Stimulated activated naive CD8-positive, alpha-beta T cell treated with anti-CD3 and anti-CD28 coated beads, Interleukin-15, Interleukin-2, amounts not matched to agents 100 ng/mL and 50 ng/mL, for 24 hours (primary cell): ENCODE data around the gene GARIN5A.
"Not testable (repeated sequence)": the region's sequence is repeated elsewhere in the genome, so short reads cannot be mapped to it uniquely, and the experiment has no call there.

ENCODE experiments used
- H3K27ac Mint-ChIP-seq: one replicate; pipeline ENCODE4 v1.8.0; 2021; ENCODE audit warnings: mild to moderate bottlenecking, mixed read lengths
- H3K27me3 Mint-ChIP-seq: one replicate; pipeline ENCODE4 v1.8.0; 2021; ENCODE audit warnings: mixed read lengths
- H3K36me3 Mint-ChIP-seq: one replicate; pipeline ENCODE4 v1.8.0; 2021; ENCODE audit warnings: low read depth, mixed read lengths
- H3K4me1 Mint-ChIP-seq: one replicate; pipeline ENCODE4 v1.8.0; 2021; ENCODE audit warnings: low read depth, mixed read lengths
- H3K4me3 Mint-ChIP-seq: one replicate; pipeline ENCODE4 v1.8.0; 2021; ENCODE audit warnings: mild to moderate bottlenecking, mixed read lengths
- H3K9me3 Mint-ChIP-seq: one replicate; pipeline ENCODE4 v1.8.0; 2021; ENCODE audit warnings: mixed read lengths

The GARIN5A gene

DNA sequence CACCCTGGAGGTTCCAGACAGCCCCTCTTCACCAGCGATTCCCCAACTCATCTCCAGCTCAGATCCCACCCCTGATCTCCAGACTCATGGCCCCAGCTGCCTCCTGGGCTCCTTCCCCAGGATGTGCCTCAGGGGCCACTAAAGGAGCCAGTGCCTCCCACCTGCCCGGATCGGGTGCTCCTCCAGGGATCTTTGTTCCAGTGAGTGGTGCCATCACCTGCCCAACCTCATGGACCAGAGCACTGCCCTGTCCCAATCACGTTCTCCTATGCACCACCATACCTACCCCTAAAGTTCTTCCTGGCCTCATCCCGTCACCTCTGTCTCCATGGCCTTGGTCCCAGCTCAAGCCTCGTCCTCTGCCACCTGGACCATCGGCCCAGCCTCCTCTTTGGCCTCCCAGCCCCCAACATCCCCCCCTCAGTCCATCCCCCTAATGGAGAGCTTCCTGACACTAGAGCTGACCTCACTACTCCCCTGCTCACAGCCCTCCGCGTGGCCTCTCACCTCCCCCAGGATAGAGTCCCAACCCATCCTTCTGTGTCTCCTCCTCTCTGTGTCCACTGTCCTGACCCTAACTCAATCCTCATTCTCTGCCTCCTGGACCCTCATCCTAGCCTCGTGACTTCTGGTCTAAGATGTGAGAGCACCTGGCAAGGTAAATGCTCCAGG lies 8.8 kb upstream of the GARIN5A start:
- Mint-ChIP-seq H3K9me3 (no peaks in the 10 kb centered on the region), H3K36me3 (peaks cover 27% of the 10 kb centered on the region), H3K27ac (peak overlapping the region; percentile 40), H3K4me3 (no peak overlapping the region), H3K27me3 (no peaks in the 10 kb centered on the region), H3K4me1 (peaks cover 2% of the 10 kb centered on the region)

DNA sequence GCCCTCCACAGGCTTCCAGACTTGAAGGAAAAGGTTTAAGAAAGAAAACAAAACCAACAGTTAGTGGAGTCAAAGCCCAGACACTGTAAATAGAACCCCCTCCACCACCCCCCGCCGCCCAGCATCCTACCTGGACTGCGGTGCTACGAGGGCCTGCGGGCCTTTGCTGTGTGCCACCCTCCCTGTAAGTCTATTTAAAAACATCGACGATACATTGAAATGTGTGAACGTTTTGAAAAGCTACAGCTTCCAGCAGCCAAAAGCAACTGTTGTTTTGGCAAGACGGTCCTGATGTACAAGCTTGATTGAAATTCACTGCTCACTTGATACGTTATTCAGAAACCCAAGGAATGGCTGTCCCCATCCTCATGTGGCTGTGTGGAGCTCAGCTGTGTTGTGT lies 6.3 kb upstream of the GARIN5A start:
- H3K4me3 Mint-ChIP-seq = no peak overlapping the region
- no peaks in the 10 kb centered on the region for H3K27me3 Mint-ChIP-seq
- peaks cover 37% of the 10 kb centered on the region for H3K36me3 Mint-ChIP-seq
- no peaks in the 10 kb centered on the region for H3K9me3 Mint-ChIP-seq
- H3K4me1 Mint-ChIP-seq = peaks cover 11% of the 10 kb centered on the region
- H3K27ac Mint-ChIP-seq = peak overlapping the region; percentile 76

DNA sequence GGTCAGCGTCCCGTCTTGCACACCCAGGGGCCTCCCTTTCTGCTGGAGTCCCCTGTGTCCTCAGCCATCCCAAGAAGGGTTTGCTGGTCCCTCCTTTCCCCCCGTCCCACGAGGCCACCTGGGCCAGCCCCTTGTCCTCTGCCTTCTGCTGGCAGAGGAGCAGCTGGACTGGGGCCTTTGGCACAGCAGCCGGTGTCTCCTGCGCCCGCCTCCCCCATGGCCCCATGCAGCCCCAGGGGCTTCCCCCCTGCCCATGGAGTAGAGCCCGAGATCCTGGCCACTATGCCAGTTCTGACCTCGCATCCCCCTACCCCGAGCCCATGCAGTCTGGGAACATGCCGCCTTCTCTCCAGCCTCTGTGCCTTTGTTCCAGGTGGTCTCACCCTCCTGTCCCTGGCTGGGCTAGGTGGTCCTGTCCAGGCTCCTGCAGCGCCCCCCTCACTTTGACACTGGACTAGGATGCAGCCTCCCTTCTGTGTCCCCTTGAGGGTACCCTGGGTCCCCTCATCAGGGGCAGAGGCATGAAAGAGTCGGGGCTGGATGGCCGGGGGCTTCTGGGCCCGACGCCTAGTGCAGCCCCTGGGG lies 5.7 kb upstream of the GARIN5A start:
- no peak overlapping the region for H3K4me3 Mint-ChIP-seq
- H3K9me3 Mint-ChIP-seq = no peaks in the 10 kb centered on the region
- peaks cover 16% of the 10 kb centered on the region for H3K4me1 Mint-ChIP-seq
- H3K27ac Mint-ChIP-seq = no peak overlapping the region
- H3K27me3 Mint-ChIP-seq = no peaks in the 10 kb centered on the region
- peaks cover 38% of the 10 kb centered on the region for H3K36me3 Mint-ChIP-seq

DNA sequence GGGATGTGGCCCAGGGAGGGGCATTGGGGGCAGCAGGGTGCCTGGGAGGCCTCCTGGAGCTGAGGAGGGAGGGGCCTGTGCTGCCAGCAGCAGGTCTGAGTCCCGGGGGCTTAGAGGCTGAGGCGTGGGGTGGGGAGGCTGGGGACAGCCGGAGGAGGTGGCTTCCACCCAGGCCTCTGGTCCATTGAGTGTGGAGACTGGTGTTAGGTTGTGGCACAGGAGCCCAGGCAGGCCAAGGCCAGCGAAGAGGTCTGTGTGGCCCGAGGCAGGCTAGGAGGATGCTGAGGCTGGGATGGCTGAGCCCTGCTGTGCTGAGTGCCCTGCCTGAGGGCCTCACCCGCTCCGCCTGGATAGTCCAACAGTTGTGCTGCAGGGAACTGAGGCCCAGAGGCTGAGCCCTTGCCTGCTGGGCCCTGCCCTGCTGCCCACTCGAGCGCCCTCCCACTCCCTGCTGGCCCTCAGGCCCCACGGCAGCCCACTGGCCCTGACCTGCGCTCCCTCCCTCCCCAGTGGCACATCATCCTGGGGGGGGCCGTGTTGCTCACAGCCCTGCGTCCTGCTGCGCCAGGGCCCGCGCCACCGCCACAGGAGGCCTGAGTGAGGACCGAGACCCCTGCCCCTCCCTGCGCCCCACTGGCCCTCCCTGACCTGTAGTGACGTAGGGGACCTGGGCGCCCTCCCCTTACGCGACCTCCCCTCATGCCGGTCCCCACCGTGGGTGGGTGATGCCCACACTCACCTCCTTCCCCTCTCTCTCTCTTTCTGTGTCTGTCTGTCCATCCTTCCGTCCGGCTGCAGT lies 4.9 kb upstream of the GARIN5A start:
- Mint-ChIP-seq H3K4me1 (peaks cover 19% of the 10 kb centered on the region), H3K9me3 (no peaks in the 10 kb centered on the region), H3K27me3 (no peaks in the 10 kb centered on the region), H3K36me3 (peaks cover 34% of the 10 kb centered on the region), H3K27ac (no peak overlapping the region), H3K4me3 (no peak overlapping the region)

DNA sequence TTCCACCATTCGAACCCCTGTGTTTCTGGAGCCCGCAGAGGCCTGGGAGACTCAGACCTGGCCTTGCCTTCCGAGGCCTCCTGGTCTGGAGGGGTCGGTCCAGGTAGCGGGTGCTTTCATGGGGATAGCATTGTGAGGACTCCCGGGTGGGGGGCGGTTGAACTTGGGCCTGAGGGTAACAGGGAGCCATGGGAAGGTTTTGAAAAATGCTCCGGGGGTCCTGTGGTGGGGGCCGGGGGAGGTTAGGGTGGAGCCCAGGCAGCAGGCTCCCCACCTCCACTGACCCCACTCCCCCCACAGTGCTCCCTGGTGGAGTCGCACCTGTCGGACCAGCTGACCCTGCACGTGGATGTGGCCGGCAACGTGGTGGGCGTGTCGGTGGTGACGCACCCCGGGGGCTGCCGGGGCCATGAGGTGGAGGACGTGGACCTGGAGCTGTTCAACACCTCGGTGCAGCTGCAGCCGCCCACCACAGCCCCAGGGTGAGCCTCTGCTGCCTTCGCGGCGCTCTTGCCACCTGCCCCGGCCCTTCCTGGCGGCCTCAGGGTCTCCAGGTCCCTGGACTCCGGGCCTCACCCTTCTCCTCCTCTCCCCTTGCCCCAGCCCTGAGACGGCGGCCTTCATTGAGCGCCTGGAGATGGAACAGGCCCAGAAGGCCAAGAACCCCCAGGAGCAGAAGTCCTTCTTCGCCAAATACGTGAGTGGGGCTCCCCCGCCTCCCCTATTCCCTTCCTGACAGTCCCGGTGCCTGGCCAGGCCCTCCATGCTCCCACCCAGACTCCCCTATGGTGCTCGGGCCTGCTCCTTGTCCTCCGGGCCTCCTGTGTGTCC lies 3.8 kb upstream of the GARIN5A start:
- Mint-ChIP-seq H3K27me3 (no peaks in the 10 kb centered on the region), H3K4me1 (peaks cover 20% of the 10 kb centered on the region), H3K9me3 (no peaks in the 10 kb centered on the region), H3K27ac (no peak overlapping the region), H3K4me3 (no peak overlapping the region), H3K36me3 (peaks cover 27% of the 10 kb centered on the region)

DNA sequence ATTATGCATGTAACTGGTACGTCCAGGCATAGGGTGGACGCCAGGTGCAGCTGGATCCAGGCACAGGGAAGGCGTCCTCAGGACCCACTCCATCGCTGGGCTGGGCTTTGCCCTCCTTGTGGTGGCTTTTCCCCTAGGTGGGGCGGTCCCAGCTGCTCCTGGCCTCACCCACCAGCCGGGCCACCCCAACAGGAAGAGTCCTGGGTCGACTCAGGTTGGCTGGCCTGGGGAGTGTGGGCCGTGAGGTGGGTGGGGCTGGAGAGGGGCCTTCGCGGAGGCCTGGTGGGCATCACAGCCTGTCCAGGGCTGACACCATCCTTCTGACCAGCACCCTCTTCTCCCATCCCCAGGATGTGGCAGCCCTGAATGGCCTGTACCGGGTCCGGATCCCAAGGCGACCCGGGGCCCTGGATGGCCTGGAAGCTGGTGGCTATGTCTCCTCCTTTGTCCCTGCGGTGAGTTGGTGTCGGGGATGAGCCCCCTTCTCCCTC lies 3.2 kb upstream of the GARIN5A start:
- Mint-ChIP-seq H3K27me3 (no peaks in the 10 kb centered on the region), H3K4me3 (no peak overlapping the region), H3K9me3 (no peaks in the 10 kb centered on the region), H3K4me1 (peaks cover 20% of the 10 kb centered on the region), H3K27ac (no peak overlapping the region), H3K36me3 (peaks cover 20% of the 10 kb centered on the region)

DNA sequence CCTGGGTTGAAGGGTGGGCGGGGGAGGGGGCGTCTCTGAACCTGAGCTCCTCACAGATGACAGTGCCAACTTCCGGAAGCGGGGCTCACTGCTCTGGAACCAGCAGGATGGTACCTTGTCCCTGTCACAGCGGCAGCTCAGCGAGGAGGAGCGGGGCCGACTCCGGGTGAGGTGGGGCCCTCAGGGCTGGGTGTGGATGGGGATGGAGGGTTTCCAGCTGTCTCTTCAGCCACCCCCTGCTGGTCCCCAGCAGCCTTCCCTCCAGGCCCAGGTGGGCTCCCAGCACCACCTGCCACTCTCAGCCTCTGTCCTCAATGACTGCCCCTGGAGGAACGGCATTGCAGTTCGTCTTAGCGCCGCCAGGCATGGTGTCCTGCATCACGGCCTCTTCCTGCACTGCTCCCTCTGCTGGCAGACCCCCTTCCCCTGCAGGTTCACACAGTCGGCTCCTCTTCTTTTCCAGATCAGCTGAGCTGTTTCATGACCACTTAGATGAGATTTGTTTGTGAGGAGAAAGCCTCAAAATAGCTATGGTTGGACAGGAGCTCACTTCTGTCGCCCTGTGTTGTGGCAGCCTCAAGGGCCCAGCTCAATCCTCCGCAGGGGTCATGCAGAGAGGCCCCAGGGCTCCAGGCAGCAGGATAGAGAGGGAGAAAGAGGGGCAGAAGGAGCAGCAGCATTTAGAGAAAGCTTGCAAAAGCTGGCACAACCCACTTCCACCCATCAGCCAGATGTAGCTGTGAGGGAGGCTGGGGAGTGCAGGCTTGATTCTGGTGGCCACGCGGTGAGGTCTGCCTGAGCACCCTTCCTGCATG lies 2.5 kb upstream of the GARIN5A start:
- no peak overlapping the region for H3K27ac Mint-ChIP-seq

DNA sequence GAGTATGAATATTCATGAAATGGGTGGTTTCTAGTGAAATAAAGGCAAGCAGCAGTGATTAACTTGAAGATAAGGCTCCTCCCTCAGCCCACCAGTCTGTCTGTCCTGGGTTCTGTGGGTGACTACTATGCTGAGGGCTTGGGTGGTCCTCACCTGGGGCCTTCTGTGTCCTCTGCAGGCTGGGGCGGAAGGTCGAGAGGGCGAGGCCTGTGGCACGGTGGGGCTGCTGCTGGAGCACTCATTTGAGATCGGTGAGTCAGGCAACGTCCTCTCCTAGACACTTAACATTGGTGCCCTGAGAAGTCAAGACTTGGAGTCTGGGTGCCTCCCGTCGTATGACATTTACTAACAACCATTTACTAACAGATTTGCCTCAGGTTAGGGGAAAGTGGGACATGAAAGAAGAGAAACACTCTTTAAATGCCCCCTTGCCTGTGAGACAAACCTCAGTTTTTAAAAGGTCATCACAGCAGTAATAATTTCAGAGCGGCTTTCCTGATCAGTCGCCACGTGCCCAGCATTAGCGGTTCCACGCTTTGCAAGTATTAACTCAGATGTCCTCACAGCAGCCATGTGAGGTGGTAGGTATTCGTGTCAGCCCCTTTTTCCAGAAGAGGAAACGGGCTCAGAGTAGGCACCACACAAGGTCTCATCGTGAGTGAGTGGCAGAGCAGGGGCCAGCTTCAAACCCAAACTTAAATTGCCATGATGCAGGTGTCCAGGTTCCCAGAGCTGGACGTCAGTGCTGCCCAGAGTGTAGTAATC lies 1.3 kb upstream of the GARIN5A start:
- peaks cover 12% of the 10 kb centered on the region for H3K36me3 Mint-ChIP-seq

More for the DNA sequence above, 2.5 kb upstream of the GARIN5A start:
- no peaks in the 10 kb centered on the region for H3K27me3 Mint-ChIP-seq
- no peaks in the 10 kb centered on the region for H3K9me3 Mint-ChIP-seq
- peaks cover 20% of the 10 kb centered on the region for H3K4me1 Mint-ChIP-seq
- peak overlapping the region; percentile 17 for H3K4me3 Mint-ChIP-seq
- peaks cover 17% of the 10 kb centered on the region for H3K36me3 Mint-ChIP-seq

DNA sequence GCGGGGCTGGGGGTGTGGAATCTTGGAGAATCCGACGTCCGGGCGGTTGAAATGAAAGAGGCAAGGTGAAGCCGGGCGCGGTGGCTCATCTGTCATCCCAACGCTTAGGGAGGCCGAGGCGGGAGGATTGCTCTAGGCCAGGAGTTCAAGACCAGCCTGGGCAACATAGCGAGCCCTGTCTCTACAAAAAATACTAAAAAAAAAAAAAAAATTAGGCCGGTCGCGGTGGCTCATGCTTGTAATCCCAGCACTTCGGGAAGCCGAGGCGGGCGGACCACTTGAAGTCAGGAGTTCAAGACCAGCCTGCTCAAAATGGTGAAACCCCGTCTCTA lies 225 bp upstream of the GARIN5A start:
- Mint-ChIP-seq H3K27ac (peak overlapping the region; percentile 78), H3K36me3 (peaks cover 11% of the 10 kb centered on the region), H3K27me3 (no peaks in the 10 kb centered on the region), H3K9me3 (no peaks in the 10 kb centered on the region), H3K4me1 (peaks cover 20% of the 10 kb centered on the region), H3K4me3 (peak overlapping the region; percentile 89)

More for the DNA sequence above, 1.3 kb upstream of the GARIN5A start:
- peak overlapping the region; percentile 10 for H3K27ac Mint-ChIP-seq
- no peaks in the 10 kb centered on the region for H3K27me3 Mint-ChIP-seq
- H3K4me1 Mint-ChIP-seq = peaks cover 20% of the 10 kb centered on the region
- no peaks in the 10 kb centered on the region for H3K9me3 Mint-ChIP-seq
- peak overlapping the region; percentile 89 for H3K4me3 Mint-ChIP-seq

DNA sequence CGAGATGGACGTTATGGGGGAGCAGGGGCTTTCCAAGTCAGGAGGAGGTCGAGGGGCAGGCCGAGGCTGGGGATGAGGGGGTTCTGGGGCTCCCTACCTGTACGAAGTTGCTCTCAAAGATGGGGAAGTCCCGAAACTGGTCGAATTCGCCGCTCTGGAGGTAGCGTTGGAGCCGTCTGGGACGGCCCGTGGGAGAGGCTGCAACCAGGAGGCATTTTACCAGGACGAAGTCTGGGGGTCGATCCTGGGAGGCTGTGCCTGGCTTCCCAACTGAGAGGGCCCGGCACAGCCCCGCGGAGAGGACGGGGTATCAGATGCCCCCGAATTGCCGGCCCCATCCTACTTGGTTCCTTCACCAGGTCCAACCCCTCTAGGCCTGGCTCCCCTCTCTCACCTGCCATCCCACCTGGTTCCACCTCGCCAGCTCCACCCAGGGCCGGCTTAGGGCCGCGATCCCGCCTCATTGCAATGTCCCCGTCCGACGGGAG lies 868 bp downstream of the GARIN5A start:
- Mint-ChIP-seq H3K9me3 (no peaks in the 10 kb centered on the region), H3K4me3 (peak overlapping the region; percentile 71)

DNA sequence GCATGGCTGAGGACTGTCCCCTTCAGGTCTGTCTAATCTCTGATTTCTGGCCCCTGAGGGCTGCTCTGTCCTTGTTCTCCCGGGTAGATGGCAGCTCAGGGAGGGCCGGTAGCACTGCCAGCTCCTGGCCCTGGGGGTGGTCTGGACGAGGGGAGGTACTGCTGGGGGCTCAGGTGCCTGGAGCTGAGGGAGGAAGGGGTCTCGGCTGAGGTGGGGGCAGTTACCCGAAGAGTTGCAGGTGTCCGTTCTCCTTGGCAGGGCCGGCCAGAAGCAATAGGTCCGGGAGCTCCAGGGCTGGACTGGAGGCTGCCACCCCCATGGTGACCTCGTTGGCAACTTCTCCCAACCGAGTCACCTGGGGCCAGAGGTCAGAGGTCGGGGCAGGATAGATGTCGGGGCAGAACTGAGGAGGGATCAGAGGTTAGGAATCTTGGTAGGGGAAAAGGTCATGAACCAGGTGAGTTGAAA lies 1.5 kb downstream of the GARIN5A start:
- Mint-ChIP-seq H3K4me1 (peaks cover 20% of the 10 kb centered on the region), H3K27me3 (no peaks in the 10 kb centered on the region), H3K4me3 (peak overlapping the region; percentile 11), H3K27ac (no peak overlapping the region), H3K9me3 (no peaks in the 10 kb centered on the region), H3K36me3 (peaks cover 11% of the 10 kb centered on the region)

More for the DNA sequence above, 868 bp downstream of the GARIN5A start:
- Mint-ChIP-seq H3K27me3 (no peaks in the 10 kb centered on the region), H3K27ac (peak overlapping the region; percentile 58), H3K36me3 (peaks cover 11% of the 10 kb centered on the region), H3K4me1 (peaks cover 20% of the 10 kb centered on the region)

DNA sequence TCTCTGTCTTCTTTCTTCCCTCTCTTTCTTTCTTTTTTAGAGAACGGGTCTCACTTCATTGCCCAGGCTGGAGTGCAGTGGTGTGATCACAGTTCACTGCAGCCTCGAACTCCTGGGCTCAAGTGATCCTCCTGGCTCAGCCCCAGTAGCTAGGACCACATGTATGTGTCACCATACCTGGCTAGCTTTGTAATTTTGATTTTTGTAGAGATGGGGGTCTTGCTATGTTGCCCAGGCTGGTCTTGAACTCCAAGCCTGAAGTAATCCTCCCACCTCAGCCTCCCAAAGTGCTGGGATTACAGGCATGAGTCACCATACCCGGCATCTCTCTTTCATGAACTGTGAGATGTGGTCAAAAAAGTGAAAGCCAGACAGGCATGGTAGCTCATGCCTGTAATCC lies 3.3 kb downstream of the GARIN5A start:
- H3K27me3 Mint-ChIP-seq, H3K36me3 Mint-ChIP-seq, H3K9me3 Mint-ChIP-seq, H3K27ac Mint-ChIP-seq, H3K4me3 Mint-ChIP-seq: not testable (repeated sequence)
- peaks cover 15% of the 10 kb centered on the region for H3K4me1 Mint-ChIP-seq

DNA sequence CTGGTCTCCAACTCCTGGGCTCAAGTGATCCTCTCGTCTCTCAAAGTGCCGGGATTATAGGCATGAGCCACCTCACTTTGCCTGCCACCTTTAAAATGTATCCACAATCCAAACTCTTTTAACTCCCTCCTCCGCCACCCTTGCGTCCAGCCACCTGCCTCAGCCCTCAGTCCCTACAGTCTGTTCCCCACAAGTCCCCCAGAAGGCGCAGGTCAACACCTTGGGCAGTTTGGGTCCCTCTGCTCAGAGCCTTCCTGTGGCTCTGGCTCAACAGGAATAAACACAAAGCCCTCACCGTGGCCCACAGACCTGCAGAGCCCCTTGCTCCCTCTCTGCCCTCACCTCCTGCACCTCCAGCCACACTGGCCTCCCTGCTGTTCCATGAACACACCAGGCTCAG lies 7.8 kb downstream of the GARIN5A start:
- H3K9me3 Mint-ChIP-seq = no peaks in the 10 kb centered on the region
- no peaks in the 10 kb centered on the region for H3K36me3 Mint-ChIP-seq
- H3K27me3 Mint-ChIP-seq = peaks cover 4% of the 10 kb centered on the region
- H3K27ac Mint-ChIP-seq = no peak overlapping the region
- H3K4me1 Mint-ChIP-seq = no peaks in the 10 kb centered on the region
- no peak overlapping the region for H3K4me3 Mint-ChIP-seq
